ENCODE results near the gene MYBPHL. TPM values are rescaled to one million over a fixed set of nuclear protein-coding genes. Genes with fewer than 3 reads are reported as not detected.
A peak's percentile ranks its signal among the peaks of the same experiment; 100 is the strongest.

The MYBPHL gene
- total and polyA plus RNA-seq, 2 of the 13 experiments (the other 11 are each of a cell fraction or from before 2014, with no cell fraction given): 3.7 to 3.8 TPM

DNA sequence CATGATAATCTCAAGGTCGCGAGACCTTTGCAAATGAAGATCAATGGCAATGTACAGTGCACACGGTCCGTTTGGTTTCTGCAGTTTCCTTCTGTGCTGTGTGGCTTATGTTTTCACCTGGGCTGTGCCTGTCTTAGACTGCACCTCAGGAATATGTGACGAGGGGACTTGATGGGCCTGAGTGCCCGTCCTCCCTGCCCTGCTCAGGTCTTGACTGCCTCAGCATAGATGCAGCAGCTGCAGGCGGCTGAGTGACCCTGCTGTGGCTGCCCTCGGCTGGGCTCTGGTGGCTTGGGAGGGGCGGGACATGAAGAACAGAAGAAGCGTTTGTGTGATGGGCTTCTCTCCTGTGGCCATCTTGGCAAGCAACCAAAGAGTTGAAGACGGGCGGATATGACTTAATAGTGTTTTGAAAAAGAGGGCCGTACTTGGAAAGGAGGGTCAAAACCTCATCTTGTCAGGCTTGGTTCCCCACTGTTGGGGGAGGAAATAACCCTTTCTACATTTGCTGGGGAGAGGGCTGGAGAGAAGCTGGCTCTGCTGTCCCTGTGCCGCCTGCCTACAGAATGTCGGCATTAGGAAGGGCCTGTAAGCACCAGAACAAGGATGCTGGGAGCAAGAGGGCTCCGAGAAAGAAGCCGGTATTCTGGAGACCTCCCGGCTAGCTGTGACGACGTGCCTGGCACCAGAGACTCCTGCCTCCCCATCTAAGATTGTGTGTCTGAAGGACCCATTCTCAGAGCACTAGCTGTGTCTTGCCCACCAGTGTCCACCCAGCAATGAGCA is 7.1 kb downstream of the MYBPHL start (continued):
- no peak for TF ChIP-seq HDAC6 (IDR thresholded peaks at IDR 0.05; ENCODE audit: low read depth, low read length)
- TF ChIP-seq ZFP82 (CRISPR knock-in tag; IDR thresholded peaks at IDR 0.05; ENCODE audit: borderline replicate concordance): no peak
- no peak for TF ChIP-seq ZNF788 (CRISPR knock-in tag; IDR thresholded peaks at IDR 0.05; ENCODE audit: borderline replicate concordance)
- no peak for TF ChIP-seq ZNF205 (CRISPR knock-in tag; IDR thresholded peaks at IDR 0.05)
- no peak for TF ChIP-seq SKI (IDR thresholded peaks at IDR 0.05; ENCODE audit: partially characterized antibody)
- TF ChIP-seq ELF4 (CRISPR knock-in tag; IDR thresholded peaks at IDR 0.05; ENCODE audit: borderline replicate concordance): no peak
- TF ChIP-seq HMGXB4 (CRISPR knock-in tag; IDR thresholded peaks at IDR 0.05; ENCODE audit: borderline replicate concordance in 1 of 2, low read depth in 1 of 2): peak in 1 of 2 experiments; percentile 11; a peak in 1 of 4 replicates
- no peak for TF ChIP-seq ZNF570 (CRISPR knock-in tag; IDR thresholded peaks at IDR 0.05; ENCODE audit: borderline replicate concordance)
- TF ChIP-seq ZNF746 (CRISPR knock-in tag; IDR thresholded peaks at IDR 0.05): no peak; the same call in 1 of the 2 replicates
- TF ChIP-seq, protein P1, sequence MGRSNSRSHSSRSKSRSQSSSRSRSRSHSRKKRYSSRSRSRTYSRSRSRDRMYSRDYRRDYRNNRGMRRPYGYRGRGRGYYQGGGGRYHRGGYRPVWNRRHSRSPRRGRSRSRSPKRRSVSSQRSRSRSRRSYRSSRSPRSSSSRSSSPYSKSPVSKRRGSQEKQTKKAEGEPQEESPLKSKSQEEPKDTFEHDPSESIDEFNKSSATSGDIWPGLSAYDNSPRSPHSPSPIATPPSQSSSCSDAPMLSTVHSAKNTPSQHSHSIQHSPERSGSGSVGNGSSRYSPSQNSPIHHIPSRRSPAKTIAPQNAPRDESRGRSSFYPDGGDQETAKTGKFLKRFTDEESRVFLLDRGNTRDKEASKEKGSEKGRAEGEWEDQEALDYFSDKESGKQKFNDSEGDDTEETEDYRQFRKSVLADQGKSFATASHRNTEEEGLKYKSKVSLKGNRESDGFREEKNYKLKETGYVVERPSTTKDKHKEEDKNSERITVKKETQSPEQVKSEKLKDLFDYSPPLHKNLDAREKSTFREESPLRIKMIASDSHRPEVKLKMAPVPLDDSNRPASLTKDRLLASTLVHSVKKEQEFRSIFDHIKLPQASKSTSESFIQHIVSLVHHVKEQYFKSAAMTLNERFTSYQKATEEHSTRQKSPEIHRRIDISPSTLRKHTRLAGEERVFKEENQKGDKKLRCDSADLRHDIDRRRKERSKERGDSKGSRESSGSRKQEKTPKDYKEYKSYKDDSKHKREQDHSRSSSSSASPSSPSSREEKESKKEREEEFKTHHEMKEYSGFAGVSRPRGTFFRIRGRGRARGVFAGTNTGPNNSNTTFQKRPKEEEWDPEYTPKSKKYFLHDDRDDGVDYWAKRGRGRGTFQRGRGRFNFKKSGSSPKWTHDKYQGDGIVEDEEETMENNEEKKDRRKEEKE (IDR thresholded peaks at IDR 0.05): no peak
- TF ChIP-seq ZNF350 (CRISPR knock-in tag; IDR thresholded peaks at IDR 0.05; ENCODE audit: borderline replicate concordance, low read depth): peak; percentile 43; the same call in 1 of the 2 replicates
- no peak for TF ChIP-seq ZBTB42 (CRISPR knock-in tag; IDR thresholded peaks at IDR 0.05)
- TF ChIP-seq ZC3H4 (CRISPR knock-in tag; IDR thresholded peaks at IDR 0.05; ENCODE audit: borderline replicate concordance): peak; percentile 42; the same call in 1 of the 2 replicates
- no peak for TF ChIP-seq ZNF432 (CRISPR knock-in tag; IDR thresholded peaks at IDR 0.05; ENCODE audit: borderline replicate concordance)
- no peak for TF ChIP-seq SP2 (CRISPR knock-in tag; IDR thresholded peaks at IDR 0.05)
- TF ChIP-seq SOX13 (IDR thresholded peaks at IDR 0.05): no peak
- TF ChIP-seq SOX13 (CRISPR knock-in tag; conservative IDR thresholded peaks at IDR 0.05 in 1 of 2, IDR thresholded peaks at IDR 0.05 in 1 of 2): no peak
- TF ChIP-seq ZNF530 (CRISPR knock-in tag; IDR thresholded peaks at IDR 0.05; ENCODE audit: low read depth): no peak
- TF ChIP-seq ZNF562 (CRISPR knock-in tag; IDR thresholded peaks at IDR 0.05; ENCODE audit: borderline replicate concordance): no peak
- no peak for TF ChIP-seq U2AF2 (IDR thresholded peaks at IDR 0.05; ENCODE audit: low read depth, low read length)
- TF ChIP-seq NR2F2 (IDR thresholded peaks at IDR 0.05; ENCODE audit: borderline replicate concordance, low read depth): peak; percentile 4; the same call in 1 of the 2 replicates
- TF ChIP-seq KDM5B (CRISPR knock-in tag; IDR thresholded peaks at IDR 0.05; ENCODE audit: borderline replicate concordance): 0 out of 2 replicates have a peak, but pooled peaks have one; percentile 2
- TF ChIP-seq, protein P2, sequence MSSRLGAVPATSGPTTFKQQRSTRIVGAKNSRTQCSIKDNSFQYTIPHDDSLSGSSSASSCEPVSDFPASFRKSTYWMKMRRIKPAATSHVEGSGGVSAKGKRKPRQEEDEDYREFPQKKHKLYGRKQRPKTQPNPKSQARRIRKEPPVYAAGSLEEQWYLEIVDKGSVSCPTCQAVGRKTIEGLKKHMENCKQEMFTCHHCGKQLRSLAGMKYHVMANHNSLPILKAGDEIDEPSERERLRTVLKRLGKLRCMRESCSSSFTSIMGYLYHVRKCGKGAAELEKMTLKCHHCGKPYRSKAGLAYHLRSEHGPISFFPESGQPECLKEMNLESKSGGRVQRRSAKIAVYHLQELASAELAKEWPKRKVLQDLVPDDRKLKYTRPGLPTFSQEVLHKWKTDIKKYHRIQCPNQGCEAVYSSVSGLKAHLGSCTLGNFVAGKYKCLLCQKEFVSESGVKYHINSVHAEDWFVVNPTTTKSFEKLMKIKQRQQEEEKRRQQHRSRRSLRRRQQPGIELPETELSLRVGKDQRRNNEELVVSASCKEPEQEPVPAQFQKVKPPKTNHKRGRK (CRISPR knock-in tag; IDR thresholded peaks at IDR 0.05): no peak
